Activated T-cell treated with anti-CD3 and anti-CD28 coated beads, Interleukin-2, amount 50 U/mL, for 1 hour (primary cell): Measurements from ENCODE around the gene CUBN.

Experiments
- DNase-seq: peaks from one replicate; pipeline ENCODE4 v3.0.0-alpha.2; 2020

CUBN gene

GRCh38 chr10:17006631-17007417, 122.8 kb downstream of the CUBN start:
- no peak for DNase-seq

- DNase-seq, result no peak
These were observed 123.7 kb downstream of the CUBN start for GRCh38 chr10:17005621-17006566.

GRCh38 chr10:17004801-17005380, 124.7 kb downstream of the CUBN start:
- DNase-seq, result no peak

GRCh38 chr10:17003651-17004286, 125.8 kb downstream of the CUBN start:
- DNase-seq, result no peak

GRCh38 chr10:17003151-17003550, 126.5 kb downstream of the CUBN start:
- peak; percentile 58 for DNase-seq

GRCh38 chr10:17001961-17002749, 127.5 kb downstream of the CUBN start:
- DNase-seq, result peak; percentile 47

- DNase-seq, result no peak
These were observed 128.3 kb downstream of the CUBN start for GRCh38 chr10:17001297-17001744.

GRCh38 chr10:16999665-17000451, 129.8 kb downstream of the CUBN start:
- no peak for DNase-seq

GRCh38 chr10:16996530-16996964, 133.1 kb downstream of the CUBN start:
- no peak for DNase-seq

- no peak for DNase-seq
These were observed 133.6 kb downstream of the CUBN start for GRCh38 chr10:16995867-16996529.

- DNase-seq, result no peak
These were observed 136.4 kb downstream of the CUBN start for GRCh38 chr10:16993186-16993585.

- no peak for DNase-seq
These were observed 136.9 kb downstream of the CUBN start for GRCh38 chr10:16992611-16993119.

GRCh38 chr10:16991011-16991410, 138.6 kb downstream of the CUBN start:
- no peak for DNase-seq

- DNase-seq, result no peak
These were observed 139.8 kb downstream of the CUBN start for GRCh38 chr10:16989826-16990293.

GRCh38 chr10:16988900-16989299, 140.7 kb downstream of the CUBN start:
- DNase-seq, result no peak

GRCh38 chr10:16987976-16988610, 141.5 kb downstream of the CUBN start:
- DNase-seq, result no peak

GRCh38 chr10:16987206-16987621, 142.4 kb downstream of the CUBN start:
- no peak for DNase-seq

GRCh38 chr10:16986406-16987205, 143.0 kb downstream of the CUBN start:
- DNase-seq, result no peak

GRCh38 chr10:16986082-16986405, 143.6 kb downstream of the CUBN start:
- no peak for DNase-seq
